ENCODE data around the gene MDM4.

MDM4 gene

GRCh38 chr1:204575221-204576190 is 59.3 kb downstream of the MDM4 start:
- no peak for DNase-seq (ENCODE audit: low spot score)
- no peak for TF ChIP-seq CTCF (conservative IDR thresholded peaks at IDR 0.05; ENCODE audit: low read depth)
- H3K27ac ChIP-seq, result no peak overlapping the region
- ChIA-PET POLR2A (ENCODE audit: low non-redundant PET) (no interaction called here), CTCF (interaction anchor here (0.6 to 1.0 kb wide), 2 partner anchors 16 to 231 kb away, joined by 3 to 7 read pairs; no protein-coding TSS in a partner anchor)

DNA sequence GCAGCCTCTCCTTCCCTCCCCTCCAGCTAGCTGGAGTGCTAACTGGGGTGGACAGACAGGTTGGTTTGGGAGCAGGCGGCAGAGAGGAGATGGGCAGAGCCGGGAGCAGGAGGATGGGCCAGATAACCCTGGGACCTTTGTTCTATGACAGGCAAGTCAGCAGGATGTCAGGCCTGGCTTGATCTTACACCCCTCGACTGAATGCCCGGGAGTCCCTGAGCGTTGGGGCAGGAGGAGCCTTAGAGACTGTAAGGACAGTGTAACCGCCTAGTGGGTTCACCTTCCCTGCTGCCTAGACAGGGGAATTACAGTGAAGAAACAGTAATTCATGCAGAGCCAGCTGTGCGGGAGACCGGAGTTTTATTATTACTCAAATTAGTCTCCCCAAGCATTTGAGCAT is 60.2 kb downstream of the MDM4 start:
- ChIA-PET CTCF (interaction anchor here (0.6 kb wide), 1 partner anchor 15 kb away, joined by 3 read pairs; no protein-coding TSS in a partner anchor), POLR2A (ENCODE audit: low non-redundant PET) (no interaction called here)
- DNase-seq (ENCODE audit: low spot score), result no peak
- H3K27ac ChIP-seq, result no peak overlapping the region
- TF ChIP-seq CTCF (conservative IDR thresholded peaks at IDR 0.05; ENCODE audit: low read depth), result no peak

GRCh38 chr1:204577794-204578478 is 61.7 kb downstream of the MDM4 start:
- ChIA-PET POLR2A (ENCODE audit: low non-redundant PET) (no interaction called here), CTCF (interaction anchor here (0.7 kb wide), 1 partner anchor 169 kb away, joined by 3 read pairs; no protein-coding TSS in a partner anchor)
- no peak for DNase-seq (ENCODE audit: low spot score)
- no peak overlapping the region for H3K27ac ChIP-seq
- no peak for TF ChIP-seq CTCF (conservative IDR thresholded peaks at IDR 0.05; ENCODE audit: low read depth)

DNA sequence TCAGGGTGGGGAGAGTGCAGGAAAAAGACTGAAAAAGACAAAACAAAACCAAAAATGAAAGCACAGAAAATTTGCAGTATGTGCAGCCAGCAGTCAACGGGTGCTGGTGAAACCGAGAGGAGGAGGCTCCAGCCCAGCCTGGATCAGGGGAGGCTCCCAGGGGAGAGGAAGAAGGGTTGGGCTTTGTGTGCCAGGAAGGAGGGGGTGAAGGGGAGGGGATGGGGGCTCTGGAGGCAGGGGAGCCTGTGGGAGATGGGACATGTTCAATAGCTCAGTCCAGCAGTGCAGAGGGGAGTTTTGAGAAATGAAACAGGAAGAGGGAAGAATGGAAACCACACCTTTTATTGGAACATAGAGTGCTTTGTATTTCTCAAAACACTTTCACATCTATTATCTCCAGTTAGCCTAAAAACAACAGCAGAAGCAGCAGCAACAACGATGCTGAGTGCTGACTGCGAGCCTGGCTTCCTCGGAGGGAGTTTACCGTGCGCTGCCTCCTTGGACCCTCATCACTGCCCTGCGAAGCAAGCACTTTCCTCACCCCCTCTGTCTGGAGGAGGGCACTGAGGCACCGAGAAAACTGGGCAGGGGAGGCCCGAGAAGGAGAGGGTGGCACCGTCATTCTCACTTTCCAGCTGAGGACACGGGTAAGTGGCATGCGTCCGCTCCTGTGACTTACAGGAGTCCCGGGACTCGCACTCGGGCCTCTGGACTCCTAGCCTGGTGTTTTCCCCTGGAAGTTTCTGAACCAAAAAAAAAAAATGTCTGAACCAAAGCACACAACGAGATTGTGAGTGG is 62.9 kb downstream of the MDM4 start:
- TF ChIP-seq CTCF (conservative IDR thresholded peaks at IDR 0.05; ENCODE audit: low read depth), result no peak
- H3K27ac ChIP-seq, result no peak overlapping the region
- ChIA-PET POLR2A (ENCODE audit: low non-redundant PET) (no interaction called here), CTCF (interaction anchor here (0.6 to 0.9 kb wide), 2 partner anchors 185 to 562 kb away, joined by 4 to 7 read pairs; no protein-coding TSS in a partner anchor)
- DNase-seq (ENCODE audit: low spot score), result no peak

GRCh38 chr1:204579681-204580080 is 63.5 kb downstream of the MDM4 start:
- TF ChIP-seq CTCF (conservative IDR thresholded peaks at IDR 0.05; ENCODE audit: low read depth), result no peak
- H3K27ac ChIP-seq, result no peak overlapping the region
- ChIA-PET CTCF (interaction anchor here (0.6 to 0.7 kb wide), 3 partner anchors 189 to 1367 kb away, joined by 3 to 9 read pairs (median 7); no protein-coding TSS in a partner anchor), POLR2A (ENCODE audit: low non-redundant PET) (no interaction called here)
- DNase-seq (ENCODE audit: low spot score), result no peak

DNA sequence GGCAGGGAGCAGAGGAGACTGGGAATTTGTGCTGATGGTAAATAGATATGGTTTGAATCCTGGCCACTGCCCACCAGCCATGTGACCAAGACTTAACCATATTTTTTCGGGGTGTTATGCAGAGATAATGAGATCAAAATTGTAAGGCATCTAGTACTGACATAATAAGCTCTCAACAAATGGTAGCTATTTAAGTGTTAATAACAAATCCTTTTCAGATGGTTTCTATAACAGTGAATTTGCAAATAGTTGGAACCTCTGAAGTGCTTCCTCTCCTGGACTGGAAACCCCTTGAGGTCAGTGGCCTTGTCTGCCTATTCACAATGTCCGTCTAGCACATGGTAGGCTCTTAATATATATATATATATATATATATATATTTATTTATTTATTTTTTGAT is 64.7 kb downstream of the MDM4 start:
- no peak for DNase-seq (ENCODE audit: low spot score)
- CTCF ChIA-PET, result interaction anchor here (0.6 to 0.9 kb wide), 2 partner anchors 18 to 141 kb away, joined by 3 to 4 read pairs; no protein-coding TSS in a partner anchor
- no peak overlapping the region for H3K27ac ChIP-seq
- TF ChIP-seq CTCF (conservative IDR thresholded peaks at IDR 0.05; ENCODE audit: low read depth), result no peak
- POLR2A ChIA-PET (ENCODE audit: low non-redundant PET), result no interaction called here

Measured in RWPE1 (cell line).